HL-60/S4 (cell line): ENCODE measurements around the gene BRSK2.

ENCODE experiments used
- in situ Hi-C: fragments of 300-500 bp; cut with MboI; formaldehyde crosslinking; loops from 2 replicates; pipeline ENCODE4 v1.14.3; 2022; ENCODE audit warnings: low sequenced_read_pairs

The BRSK2 gene

DNA sequence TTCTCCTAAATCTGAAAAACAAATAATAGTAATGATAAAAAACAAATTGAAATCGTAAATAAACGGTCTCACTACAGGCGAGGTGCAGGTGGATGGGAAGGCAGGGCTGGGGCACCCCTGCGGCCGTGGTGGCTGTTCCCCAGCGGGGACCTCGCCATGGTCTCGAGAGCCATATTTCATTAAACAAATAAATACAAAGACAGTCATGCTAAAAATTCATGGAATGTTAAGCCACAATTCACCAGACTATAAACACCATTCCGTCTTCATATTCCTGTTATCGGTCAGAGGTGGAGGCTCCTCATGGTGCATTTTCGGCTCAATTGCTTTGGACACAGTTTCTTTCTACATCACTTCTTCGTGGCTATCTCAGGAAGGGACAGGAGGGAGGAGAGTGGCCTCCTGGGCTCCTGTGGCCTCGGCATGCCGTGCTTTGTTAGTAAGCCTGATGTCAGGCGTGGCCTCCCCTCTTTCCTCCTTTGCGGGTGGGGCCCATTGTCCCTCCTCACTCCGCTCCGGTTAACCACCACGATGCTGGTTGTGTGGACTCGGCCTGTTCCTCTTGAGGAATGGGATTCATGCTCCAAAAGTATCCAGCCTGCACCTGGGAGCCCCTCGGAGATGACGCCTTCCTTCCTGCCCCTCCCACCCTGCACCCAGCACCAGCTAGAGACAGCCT is 16.1 kb upstream of the BRSK2 start:
- in situ Hi-C loops = no loop called here

- in situ Hi-C loops = no loop called here
Measured at GRCh38 chr11:1375161-1375954, 14.4 kb upstream of the BRSK2 start.

DNA sequence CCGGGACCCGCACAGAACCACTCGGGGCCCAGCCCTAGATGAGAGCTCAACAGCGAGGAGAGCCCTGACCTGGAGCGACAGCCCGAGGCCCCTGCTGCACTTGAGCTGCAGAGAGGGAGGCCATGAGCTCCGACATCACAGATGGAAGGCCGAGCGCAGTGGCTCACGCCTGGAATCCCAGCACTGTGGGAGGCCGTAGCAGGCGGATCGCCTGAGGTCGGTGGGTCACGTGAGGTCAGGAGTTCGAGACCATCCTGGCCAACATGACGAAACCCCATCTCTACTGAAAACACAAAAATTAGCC is 13.8 kb upstream of the BRSK2 start:
- in situ Hi-C loops = no loop called here

- in situ Hi-C loops = no loop called here
Measured at GRCh38 chr11:1377231-1377780, 12.4 kb upstream of the BRSK2 start.

- in situ Hi-C loops = no loop called here
Measured at GRCh38 chr11:1381793-1382425, 7.8 kb upstream of the BRSK2 start.

- in situ Hi-C loops = no loop called here
Measured at GRCh38 chr11:1382429-1382828, 7.3 kb upstream of the BRSK2 start.

GRCh38 chr11:1382831-1383607 is 6.7 kb upstream of the BRSK2 start:
- in situ Hi-C loops = no loop called here

GRCh38 chr11:1384199-1384970 is 5.3 kb upstream of the BRSK2 start:
- in situ Hi-C loops = no loop called here

DNA sequence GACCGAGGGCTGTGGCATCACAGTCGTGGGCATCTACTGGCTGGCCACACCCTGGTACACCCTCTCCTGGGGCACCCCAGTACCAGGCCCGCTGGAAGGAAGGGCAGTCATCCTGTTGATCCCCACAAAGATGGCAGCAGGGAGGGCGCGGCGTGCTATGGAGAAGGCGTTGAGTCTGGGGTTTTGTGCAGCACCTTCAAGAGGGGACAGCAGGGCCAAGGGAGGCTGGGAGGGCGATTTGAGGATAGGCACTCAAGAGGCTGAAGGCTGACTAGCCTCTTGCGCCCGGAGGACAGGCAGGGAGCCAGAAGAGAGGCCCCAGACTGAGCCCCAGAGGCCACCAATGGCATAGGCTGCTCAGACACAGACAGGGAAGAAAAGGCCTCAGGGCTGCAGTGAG is 2.2 kb upstream of the BRSK2 start:
- in situ Hi-C loops = no loop called here

- in situ Hi-C loops = no loop called here
Measured at GRCh38 chr11:1387961-1388762, 1.6 kb upstream of the BRSK2 start.

DNA sequence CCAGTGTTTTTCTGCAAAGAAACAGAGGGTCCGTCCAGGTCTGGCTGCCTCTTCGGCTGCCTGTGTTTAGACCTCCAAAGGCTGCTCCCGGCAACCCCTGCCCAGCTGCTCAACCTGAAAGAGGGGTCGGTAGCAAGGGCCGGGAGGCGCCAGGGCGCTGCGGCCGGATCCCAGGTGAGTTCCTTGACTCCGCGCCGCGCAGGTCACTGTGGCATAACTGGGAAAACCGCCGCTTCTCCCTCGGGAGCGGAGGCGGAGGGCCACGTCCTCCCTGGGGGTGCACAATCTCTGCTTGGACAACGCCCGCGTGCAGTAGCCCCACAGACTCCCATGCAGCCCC is 1.0 kb upstream of the BRSK2 start:
- in situ Hi-C loops = no loop called here

GRCh38 chr11:1389103-1389931 is 417 bp upstream of the BRSK2 start:
- in situ Hi-C loops = no loop called here

DNA sequence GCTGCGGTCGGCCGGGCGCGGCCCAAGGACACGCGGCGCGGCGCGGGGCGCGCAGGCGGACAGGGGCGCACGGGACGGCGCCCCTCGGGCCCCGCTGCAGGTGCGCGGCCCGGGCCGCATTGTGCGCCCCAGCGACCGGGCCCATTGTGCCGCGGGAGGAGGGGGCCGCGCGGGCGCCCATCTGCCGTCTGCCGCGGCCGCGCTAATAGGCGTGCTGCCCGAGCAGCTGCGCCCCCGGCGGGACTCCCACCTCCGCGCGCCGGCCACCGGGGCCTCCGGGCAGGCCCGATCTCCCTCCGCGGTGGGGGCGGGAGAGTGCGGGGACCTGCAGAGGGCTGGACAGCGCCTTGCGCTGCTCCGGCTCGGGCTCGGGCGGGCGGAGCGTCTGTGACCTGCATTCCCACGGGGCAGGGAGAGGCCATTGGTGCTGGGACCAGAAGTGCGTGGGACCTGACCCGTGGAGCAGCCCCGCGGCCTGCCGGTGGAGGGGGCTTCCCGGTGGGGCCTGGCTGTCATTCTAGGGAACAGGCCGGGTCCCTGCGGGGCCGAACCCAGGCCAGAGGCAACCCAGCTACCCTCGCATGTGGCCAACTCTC is 933 bp downstream of the BRSK2 start:
- in situ Hi-C loops = no loop called here

DNA sequence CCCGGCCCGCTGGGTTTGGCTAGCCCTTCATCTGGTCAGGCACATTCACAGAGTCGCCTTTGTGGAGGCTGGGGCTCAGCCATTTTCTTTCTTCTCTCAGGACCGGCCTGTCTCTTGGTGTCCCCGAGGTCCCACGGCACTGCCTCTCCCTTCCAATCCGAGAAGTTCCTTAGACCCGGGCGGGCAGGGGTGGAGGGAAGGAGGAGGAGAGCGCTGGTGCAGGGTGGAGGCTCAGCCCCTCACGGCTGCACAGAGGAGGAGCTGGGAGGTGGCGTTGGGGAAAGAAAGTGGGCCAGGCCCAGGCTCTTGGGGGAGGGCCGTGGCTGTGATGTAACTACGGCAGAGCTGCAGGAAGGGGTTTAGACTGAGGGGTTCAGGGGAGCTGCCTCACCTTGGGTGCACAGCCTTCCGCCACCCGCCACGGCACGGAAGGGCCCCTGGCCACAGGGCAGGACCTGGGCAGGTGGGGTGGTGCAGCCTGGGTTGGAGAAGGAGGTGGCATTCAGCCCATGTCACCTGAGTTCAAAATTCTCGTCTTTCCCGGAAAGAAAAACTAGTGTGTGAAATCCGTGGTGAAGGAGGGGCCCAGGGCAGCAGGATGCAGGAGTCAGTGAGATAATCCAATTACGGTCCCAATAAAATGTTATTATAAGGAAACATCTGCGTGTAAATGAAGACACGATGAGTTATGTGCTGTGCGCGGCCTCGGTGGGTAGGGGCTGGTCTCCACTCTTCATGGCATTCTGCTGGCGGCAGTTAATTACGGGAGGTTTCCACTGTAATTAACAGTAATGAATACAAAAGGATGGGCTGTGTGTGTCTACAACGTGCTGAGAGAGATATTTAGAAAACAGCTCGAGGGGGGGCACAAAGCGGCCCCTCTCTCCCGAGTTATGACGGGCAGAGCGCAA is 1.7 kb downstream of the BRSK2 start:
- in situ Hi-C loops = no loop called here

DNA sequence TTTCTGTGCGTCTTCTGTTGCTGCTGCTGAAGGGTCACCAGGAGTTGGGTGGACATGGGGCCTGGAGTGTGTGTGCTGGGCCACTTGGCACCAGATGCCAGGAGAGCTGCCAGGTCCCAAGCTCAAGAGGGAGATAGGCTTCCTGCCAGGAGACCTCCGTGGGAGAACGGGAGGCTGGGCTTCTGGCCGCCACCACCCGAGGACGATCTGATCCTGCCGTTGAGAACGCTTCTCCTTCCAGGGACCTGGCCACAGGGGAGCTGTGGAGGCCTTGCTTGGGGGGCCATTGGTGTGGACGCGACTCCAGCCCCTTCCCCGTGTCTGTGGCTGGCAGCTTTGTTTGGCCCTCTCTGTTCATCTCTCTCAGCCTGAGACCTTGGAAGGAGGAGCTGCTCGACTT is 2.4 kb downstream of the BRSK2 start:
- in situ Hi-C loops = no loop called here

GRCh38 chr11:1392561-1392960 is 2.8 kb downstream of the BRSK2 start:
- in situ Hi-C loops = no loop called here

DNA sequence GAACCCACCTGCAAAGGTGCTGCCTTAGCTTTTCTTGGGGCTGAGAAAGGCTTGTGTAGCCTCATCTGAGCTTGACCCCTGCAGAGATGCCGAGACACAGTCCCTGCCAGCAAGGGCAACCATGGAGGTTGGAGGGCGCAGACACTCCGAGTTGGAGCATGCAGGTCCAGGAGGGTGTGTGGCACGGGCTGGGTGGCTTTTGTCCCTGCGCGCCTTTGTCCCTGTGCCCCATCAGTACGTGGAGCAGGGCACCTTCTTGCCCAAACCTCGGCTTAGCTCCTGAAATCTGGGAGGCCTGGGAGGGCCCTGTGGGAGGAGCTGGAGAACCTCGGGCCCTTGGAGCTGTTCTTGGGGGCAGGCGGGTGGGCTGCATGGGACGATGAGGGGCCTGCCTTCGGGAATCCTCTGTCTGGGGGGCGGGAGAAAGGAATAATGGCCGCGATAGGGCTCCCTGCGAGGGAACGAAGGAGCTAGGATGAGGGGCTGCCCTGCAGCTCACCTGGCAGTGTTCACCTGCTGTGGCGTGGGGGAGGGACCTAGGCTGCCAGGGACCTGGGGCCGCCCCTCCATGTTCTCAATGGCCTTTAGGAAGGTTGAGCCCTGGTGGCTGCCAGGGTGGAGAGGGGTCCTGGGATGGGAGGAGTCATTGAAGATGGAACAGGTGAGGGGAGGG is 3.4 kb downstream of the BRSK2 start:
- in situ Hi-C loops = no loop called here
